GM21526 (cell line): ENCODE measurements around the gene MYT1.

Experiments used
- ATAC-seq: cut with Tn5 transposase; IDR thresholded peaks from one replicate; pipeline ENCODE4 v1.9.1; 2021; ENCODE audit warnings: moderate library complexity; ENCODE audit not compliant: unreplicated experiment, low FRiP score

The MYT1 gene

DNA sequence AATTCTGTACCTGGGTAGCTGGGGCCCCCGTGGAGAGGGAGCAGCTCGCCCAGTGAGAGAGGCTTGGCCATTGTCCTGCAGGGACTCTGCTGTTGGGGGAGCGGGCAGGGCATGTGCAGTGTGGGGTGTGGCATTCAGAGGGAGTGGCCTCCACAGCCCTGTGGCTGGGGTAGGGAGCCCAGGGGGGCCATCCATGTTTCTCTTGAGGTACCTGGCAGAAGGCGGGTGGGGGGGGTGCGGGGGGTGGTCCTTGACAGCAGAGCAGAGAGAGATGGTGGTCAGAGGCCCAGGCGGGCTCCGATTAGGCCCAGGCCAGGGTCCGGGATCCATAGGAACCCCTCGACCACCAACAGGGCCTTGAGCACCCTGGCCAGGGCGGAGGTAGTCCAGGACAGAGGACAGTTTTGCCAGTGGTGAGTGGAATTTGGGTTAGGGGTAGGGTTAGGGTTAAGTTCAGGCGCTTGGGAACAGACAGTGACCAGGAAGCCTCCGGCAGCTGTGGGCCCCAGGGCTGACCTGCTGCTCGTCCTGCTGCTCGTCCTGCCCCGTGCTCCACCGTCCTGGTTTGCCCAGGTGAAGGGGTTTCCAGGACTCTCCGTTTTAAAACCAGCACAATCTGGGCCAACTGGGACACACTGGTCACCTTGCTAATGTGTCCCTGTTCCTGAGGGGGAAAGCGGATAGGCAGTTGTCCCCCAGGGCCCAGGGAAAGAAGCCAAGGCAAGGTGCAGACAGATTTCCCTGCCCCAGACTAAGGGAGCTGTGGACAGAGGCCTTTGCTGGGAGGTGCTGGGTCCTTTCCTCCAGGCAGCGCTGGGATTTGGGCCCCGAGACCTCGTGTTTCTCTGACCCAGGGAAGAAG is 24.8 kb upstream of the MYT1 start:
- ATAC-seq, result no peak

DNA sequence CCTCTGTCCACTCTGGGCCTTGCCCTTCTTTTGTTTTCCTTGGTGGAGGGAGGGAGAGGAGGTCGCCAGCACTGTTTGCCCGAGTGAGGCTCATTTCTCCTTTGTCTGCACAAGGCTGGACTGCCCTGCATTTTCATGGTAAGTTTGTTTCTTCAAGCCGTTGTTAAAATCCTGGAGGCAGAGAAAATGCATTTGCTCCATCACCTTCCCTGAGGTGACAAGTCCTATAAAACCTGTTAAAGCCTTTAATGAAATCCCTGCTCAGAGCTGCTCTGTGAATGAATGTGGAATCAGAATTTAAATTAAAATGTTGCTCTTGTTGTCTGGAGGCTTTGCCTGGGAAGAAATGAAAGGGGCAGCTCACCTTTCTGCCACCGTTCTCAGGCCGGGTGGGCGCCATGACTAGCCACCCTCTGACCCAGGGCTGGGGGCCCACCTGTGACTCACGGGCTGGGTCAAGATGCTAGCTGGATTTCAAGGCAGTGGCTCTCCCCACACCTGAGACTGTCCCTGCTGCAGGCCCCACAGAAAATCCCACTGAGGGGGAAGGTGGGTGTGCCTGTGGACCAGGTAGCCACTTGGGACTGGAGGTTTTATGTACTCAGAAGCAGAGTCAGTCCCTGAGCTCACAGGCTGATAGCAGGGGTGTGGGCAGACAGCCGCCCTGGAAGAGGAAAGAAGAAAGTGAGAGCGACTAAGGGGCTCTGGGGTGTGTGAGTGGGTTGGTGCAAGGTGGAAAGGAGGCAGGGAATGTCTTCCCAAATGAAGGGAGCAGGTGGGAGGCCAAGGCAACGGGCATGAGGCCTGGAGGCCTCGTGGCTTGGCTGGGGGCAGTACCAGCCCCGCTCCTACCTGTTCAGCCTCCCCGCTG is 24.0 kb upstream of the MYT1 start:
- no peak for ATAC-seq

DNA sequence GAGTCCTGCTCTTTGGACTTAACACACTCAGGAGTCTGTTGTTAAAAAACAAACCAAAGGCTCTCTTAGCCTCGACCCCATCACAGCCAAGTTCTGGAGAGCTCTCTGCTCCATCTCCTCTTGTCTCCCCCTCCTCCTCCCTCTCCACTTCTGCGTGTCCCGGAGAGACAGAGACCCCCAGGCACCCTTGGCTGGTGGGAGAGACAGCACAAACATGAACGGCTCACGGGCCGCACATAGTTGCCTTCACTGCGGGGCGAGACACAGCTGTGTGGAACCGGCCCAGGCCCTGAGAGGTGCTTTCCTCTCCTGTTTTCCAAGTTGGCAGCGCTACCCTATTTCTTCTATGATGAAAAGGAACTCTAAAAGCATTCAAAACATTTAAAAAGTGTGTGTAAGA is 23.3 kb upstream of the MYT1 start:
- no peak for ATAC-seq

DNA sequence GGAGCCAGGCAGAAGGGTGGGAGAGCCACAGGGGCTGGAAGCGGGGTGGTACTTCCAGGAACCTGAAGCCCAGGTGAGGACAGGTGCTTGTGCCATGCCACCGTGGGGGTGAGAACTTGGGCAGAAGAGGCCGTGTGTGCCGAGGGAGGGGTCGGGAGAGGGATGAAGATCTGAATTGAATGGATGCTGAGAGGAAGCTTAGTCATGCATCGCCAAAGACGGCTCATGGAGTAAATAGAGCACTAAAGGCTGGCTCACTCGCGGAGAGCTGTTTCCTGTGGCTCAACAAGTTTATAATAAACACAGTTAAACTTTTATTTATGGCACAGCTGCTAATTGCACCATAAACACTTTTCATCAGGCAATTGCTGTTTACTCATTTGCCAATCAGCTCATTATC is 21.7 kb upstream of the MYT1 start:
- no peak for ATAC-seq

DNA sequence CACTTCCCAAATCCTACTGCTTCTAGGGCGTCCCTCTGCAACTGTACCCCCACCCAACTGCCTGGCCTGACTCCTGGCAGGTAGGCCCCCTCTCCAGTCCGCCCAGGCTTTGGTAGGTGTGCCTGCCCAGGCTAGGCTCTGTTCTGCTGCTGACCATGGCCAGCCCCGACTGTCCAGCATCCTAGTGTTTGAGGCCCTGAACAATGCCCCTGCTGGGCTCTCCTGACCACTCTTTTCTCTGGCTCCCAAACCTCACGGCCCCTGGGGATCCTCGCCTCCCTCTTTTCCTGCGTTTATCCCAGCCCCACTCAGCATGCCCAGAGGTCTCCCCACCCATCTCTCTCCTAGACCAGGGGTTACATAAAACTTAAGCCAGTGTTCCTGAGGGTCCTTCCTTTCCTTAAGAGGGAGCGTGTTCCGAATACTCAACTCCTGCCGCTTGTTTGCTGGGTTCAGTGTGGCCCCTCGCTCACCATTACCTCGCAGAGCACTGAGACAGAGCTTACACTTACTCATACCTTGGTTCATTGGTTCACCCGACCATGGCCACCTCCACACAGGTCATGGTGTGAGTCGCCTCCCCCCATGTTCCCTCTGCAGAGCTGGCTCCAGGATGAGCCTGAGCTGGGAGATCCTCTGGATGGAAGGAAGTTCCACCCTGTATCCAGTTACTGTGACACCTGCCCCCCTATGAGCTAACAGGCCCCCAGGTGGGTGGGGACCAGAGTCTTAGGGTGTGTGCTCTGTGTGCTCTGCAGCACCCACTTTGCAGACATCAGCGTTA is 21.0 kb upstream of the MYT1 start:
- ATAC-seq, result no peak

DNA sequence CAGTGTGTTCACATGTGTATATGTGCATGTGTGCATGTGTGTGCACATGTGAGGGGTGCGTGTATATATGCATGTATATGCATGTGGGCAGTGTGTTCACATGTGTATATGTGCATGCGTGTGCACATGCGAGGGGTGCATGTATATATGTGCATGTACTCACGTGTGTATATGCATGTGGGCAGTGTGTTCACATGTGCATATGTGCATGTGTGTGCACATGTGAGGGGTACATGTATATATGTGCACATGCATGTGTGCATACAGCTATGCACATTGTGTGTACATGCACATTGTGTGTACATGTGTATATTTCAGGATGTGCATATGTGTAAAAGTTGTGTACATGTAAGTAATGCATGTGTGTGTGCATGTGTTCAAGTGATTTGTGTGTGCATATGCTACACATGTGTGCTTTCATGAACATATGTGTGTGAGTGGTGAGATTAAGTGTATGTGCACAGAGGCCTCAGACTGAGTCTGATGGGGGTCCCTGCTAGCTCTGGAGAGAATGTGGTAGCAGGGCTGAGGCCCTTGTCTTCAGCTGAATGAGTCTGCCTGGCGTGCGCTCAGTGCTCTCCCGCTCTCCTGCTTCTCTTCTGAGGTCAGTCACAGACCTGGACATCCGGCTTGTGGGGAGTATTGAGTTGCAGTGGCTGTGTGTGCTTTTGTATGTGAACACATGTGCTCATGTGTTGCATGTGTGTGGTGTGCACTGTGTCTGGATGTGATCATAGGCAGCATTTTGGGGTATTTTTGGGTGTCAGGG is 19.9 kb upstream of the MYT1 start:
- no peak for ATAC-seq

DNA sequence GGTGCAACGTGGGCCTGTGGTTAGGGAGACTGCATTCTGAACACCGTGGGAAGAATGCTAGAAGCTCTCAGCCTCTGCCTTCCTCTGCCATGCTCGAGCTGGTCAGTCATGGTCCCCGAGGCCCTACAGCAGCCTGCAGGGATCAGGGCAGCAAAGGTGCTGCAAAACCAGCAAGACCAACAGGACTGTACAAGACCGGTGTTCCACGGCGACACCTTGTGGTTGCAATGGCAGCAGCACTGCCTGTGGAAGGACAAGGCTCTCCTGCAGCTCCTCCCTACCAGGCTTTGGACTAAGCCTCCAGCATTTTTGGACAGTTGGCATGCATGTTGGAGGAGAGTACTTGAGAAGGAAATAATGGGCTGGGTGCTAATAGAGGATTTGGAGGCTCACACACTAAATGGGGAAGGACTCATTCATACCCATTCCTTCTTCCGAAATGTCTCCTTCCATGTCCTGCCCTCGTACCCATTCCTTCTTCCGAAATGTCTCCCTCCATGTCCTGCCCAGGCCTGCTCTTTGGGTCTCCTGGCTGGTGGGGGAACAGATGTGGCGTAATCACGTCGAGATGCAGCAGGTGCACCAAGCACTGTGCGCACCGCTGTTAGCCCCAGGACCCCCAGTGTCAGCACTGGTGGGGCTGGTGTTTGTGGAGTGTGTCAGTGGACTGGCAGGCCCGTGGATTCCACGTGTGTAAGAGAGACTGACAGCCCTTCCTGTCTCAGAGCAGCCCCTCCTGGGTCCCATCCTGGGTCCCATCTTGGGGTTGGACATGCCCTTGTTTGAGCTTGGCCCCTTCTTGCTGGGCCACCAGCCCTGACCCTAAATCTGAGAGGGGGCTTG is 18.6 kb upstream of the MYT1 start:
- ATAC-seq, result no peak

DNA sequence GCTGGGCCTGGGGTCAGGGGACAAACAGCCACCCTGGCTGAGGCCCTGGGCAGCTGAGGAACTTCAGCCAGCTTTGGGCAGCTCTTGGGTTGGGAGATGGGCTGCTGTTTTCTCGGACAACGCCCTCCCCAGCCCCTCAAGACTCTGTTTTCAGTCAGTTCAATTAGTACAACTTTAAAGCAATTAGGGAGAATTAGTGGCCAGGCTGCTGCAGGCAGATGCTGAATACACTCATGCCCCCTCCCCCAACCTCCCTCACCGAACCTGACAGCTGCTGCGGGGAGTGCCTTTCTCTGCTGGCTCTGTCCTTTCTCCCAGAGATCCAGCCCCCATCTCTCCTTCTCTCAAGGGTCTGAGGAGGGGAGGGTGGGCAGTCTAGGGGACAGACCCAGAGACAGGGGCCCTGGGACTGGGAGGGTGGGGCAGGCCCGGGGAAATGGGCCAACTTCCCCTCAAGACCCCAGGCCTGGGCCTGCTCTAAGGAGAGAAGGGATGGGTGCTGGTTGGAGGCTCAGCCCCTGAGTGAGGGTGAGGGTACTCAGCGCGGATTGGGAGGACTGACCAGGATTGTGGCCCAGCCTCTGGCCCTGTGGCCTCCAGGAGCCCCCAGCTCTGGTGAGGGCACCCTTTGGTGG is 17.8 kb upstream of the MYT1 start:
- ATAC-seq, result no peak

DNA sequence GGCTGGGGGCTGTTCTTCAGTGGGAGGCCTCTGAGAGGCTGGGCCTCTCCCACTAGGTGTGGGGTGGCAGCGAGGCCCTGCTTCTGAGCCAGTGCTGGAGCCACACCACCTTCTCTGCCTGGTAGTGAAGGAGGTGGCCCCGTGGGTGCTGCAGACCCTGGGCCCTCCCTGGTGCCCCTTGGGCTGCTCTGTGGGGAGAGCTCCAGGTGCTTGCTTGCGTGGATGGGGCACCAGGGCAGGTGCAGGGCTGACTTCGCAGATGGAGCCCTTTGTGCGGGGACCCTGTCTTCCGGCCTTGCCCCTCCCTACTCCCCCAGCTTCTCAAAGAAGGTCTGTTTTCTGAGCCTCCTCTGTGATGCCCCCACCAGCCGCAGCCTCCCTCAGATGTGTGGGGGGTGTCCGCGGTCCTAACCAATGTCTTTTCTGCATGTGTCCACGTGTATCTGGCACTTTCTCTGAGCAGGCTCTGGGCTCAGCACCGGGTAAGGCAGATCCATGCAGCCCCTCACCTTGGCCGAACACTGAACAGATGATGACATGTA is 17.2 kb upstream of the MYT1 start:
- ATAC-seq, result no peak

DNA sequence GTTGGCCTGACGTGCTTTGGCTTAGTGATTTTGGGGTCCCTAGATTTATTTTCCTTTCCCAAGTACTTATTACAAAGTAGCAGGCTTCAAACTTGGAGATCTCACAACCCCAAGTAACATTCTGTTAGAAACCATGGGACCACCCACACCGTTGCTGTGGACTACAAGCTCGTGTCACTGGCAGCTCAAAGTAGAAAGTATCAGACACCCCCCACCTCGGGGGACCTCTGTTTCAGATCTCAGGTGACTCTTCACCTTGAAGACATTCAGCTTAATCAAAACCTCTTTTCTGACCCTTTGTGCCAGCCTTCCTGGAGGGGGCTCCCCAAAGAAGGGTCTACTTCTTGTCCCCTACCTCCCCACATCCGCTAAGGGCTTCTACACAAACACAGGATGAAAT is 15.7 kb upstream of the MYT1 start:
- no peak for ATAC-seq

DNA sequence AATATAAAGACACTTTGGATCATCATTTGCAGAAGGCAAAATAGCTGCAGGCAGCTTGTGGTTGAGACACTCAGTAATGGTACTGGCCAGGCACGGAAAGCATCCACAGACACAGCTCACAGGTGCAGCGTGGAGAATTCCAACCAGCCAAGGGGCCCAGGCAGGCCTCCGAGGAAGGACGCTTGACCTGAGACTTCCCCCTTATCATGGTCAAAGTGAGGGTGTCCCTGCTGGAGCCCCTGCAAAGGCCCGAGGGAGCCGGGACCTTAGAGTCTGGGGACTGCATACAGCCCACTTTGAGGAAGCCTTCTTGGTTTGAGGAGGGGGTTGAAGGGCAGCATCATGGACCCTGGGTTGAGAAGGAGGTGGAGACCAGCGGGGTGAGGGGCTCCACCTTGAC is 15.1 kb upstream of the MYT1 start:
- ATAC-seq, result no peak

DNA sequence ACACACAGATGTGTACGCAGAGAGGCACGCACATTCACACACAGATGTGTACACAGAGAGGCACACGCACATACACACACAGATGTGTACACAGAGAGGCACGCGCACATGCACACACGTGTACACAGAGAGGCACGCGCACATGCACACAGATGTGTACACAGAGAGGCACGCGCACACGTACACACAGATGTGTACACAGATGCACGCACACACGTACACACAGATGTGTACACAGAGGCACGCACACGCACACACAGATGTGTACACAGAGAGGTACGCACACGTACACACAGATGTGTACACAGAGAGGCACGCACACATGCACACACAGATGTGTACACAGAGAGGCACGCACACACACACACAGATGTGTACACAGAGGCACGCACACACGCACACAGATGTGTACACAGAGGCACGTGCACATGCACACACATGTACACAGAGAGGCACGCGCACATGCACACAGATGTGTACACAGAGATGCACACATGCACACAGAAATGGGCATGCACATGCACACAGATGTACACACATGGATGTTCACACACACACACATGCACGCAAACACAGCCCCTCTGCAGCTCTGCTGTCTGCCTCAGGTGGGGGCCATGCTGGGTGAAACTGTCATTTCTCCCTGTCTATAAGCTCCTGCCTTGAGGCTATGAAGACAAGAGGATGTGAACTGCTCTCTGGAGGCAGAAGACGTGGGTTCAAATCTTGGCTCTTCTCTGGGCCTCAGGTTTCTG is 14.3 kb upstream of the MYT1 start:
- ATAC-seq, result no peak

DNA sequence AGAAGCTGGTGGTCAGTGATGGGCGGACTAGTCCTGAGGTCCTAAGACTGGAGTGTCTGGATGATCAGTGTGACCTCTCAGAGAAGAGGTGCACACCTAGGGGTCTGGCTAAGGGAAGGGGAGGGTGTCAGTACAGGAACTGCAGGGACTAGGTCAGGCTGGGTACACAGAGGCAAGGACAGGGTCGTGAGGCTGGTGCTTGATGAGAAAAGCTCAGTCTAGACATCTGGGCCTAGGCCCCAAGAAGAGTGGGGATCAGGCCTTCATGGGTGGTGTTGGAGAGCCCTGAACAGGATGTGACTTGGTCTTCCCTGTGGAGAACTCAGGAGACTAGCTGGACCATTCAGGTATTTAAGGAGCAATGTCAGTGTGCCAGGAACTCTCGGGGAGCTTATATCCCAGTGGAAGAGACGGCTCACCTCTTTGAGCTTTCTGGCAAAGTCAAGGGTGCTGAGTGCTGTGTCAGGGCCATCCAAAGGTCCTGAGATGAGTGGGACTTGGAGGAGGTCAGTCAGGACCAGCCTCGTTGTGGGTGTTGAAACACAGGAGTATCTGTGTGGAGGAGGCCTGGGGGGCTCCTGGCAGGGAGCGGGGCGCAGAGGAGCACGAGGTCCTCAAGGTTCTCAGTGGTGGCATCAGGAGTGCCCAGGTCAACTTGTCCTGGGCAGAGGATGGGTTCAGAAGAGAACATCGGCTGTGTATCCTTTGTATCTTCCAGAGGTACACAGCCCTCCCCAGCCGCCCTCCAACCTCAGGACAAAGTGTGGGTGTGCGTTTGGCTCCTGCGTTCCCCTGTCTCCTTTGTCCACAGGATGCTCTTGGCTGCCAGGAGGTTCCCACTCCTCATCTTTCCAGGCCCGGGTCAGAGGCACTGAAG is 13.3 kb upstream of the MYT1 start:
- no peak for ATAC-seq

DNA sequence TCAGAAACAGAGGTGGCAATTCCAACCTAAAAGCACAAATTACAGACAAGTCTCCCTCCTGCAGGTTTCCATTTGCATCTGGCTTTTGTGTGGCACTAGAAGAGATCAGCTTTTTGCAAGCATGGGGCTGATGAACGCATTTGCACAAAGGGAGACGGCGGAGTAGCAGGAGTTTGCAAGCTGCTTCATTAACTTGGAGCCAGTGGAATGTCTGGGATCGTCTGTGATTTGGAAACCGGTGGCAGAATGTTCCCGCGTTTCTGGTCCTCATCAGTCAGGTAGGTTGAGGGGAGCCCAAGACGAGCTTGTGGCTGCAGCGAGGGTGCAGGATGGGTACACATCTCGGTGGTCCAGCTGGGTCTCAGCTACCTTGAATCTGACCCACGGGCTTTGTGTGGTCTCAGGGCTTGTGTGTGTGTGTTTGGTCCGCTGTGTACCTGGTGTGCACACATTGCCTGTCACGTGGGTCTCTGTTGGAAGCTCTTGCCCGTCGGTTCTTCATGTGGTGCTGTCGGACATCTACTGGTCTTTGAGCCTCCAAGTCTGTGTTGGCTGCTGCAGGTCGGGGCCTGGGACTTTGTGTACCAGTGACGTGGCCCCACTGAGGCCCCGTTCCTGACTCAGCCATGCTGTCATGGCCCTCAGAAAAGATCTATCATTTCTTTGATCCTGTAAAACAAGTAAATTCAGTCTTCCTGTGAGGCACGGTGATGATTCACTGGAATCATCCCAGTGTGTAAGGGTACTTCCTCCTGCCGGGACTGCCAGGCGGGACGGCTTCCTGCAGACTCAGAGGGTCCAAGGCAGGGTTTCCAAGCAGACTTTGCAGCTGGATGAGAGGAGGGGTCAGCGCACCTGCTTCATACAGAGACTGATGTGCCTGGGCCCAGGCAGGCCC is 12.4 kb upstream of the MYT1 start:
- no peak for ATAC-seq

DNA sequence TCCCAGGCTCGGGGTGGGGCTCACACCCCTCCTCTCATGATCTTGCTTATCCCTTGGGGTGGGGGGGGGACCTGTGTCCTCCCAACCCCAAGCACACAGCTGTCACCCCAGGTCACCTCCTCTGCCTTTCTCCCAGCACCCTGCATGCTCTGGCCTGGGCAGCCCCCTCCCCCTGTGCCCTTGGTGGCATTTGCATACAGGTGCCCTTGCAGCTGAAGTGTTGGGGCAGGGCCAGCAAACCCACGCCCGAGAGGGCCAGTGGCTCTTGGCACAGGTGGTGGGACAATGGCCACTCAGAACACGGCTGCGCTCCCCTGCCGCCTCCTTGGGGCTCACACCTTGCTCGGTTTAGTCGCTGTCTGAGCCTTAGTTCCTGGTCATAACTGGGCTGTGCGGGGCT is 11.3 kb upstream of the MYT1 start:
- ATAC-seq, result no peak

DNA sequence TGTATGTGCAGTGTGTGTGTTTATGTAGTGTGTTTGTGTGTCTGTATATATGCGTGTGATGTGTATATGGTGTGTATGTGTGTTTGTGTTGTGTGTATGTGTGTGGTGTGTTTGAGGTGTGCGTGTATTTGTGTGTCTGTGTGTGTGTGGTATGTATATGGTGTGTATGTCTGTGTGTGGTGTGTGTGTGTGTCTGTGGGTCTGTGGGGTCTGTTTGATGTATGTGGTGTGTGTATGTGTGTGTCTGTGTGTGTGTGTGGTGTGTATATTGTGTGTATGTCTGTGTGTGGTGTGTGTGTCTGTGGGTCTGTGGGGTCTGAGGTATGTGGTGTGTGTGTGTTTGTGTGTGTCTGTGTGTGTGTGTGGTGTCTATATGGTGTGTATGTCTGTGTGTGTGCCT is 10.8 kb upstream of the MYT1 start:
- no peak for ATAC-seq
